Large intestine (tissue), 3 donors: ENCODE measurements around the gene TP53I3. TPM values are rescaled to one million over a fixed set of nuclear protein-coding genes. Genes with fewer than 3 reads are reported as not detected.
"Not testable (repeated sequence)": the region's sequence is repeated elsewhere in the genome, so short reads cannot be mapped to it uniquely, and the experiment has no call there.

Experiments
- DNase-seq, 2 donors: peaks; one replicate each; pipeline versions ENCODE4 v3.0.0 to v3.0.0-alpha.2; 2013
- H3K27ac ChIP-seq: one replicate; pipeline ENCODE4 v1.5.1; 2013; ENCODE audit warnings: low read length
- H3K27me3 ChIP-seq: 2 replicates; pipeline ENCODE4 v1.6.1; 2013; ENCODE audit warnings: low read length; ENCODE audit not compliant: control insufficient read depth, insufficient read depth
- H3K36me3 ChIP-seq: 2 replicates; pipeline ENCODE4 v1.6.1; 2013; ENCODE audit warnings: low read length; ENCODE audit not compliant: control insufficient read depth, insufficient read depth
- H3K4me1 ChIP-seq: one replicate; pipeline ENCODE4 v1.6.1; 2013; ENCODE audit warnings: low read length; ENCODE audit not compliant: control insufficient read depth, insufficient read depth
- H3K4me3 ChIP-seq: one replicate; pipeline ENCODE4 v1.5.1; 2013; ENCODE audit warnings: low read length
- H3K9me3 ChIP-seq: one replicate; pipeline ENCODE4 v1.6.1; 2013; ENCODE audit warnings: mild to moderate bottlenecking, low read depth, low read length, moderate library complexity; ENCODE audit not compliant: control insufficient read depth
- WGBS: methylation state at CpG from one replicate; pipeline ENCODE4 v1.1.5; 2013; ENCODE audit warnings: low lambda C conversion rate; ENCODE audit not compliant: insufficient coverage; 5-methylcytosine and 5-hydroxymethylcytosine counted together
- polyA plus RNA-seq: library from polyadenylated mRNA; unstranded; fragments of 120-200 nt; gene quantifications from one replicate; pipeline ENCODE4 v1.2.1, GENCODE V29; 2013

TP53I3 gene
- polyA plus RNA-seq, 1 donor, result 36.0 TPM

GRCh38 chr2:24046599-24046929 is 38.1 kb downstream of the TP53I3 start:
- no peaks in the 10 kb centered on the region for H3K36me3 ChIP-seq
- 0% methylated on average over 2 of the region's 2 CpGs for WGBS

DNA sequence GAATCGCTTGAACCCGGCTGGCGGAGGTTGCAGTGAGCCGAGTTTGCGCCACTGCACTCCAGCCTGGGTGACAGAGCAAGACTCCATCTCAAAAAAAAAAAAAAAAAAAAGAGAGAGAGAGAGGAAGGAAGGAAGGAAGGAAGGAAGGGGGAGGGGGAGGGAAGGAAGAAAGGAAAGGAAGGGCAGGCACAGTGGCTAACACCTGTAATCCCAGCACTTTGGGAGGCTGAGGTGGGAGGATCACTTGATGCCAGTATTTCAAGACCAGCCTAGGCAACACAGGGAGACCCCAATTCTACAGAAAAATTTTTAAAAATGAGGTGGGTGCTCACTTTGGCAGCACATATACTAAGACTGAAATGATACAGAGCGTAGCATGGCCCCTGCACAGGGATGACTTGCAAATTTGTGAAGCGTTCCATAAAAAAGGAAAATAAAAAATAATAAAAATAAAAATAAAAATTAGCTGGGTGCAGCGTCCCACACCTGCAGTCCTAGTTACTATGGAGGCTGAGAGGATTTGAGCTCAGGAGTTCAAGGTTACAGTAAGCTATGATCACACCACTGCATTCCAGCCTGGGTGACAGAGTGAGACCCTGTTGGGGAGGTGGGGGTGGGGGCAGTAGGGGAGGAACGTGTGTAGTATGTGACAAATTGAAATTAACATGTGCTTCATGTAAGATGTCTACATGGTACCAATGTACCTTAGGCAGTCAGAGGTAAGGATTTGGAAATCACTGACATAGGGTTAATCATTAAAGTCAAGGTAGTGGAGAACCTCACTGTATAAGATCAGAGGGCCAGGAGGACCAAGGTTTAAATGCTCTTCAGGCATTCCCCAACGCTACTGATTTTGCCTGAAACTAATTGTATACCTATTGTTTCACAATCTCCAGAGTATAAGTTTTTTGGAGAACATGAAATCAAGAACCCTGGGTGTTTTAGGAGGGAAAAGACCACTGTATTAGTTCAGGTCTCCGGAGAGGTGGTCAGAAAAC is 38.8 kb downstream of the TP53I3 start:
- DNase-seq, result peak in 1 of 2 donors; percentile 53
- no peak overlapping the region for H3K27ac ChIP-seq
- no peaks in the 10 kb centered on the region for H3K9me3 ChIP-seq
- H3K36me3 ChIP-seq, result no peaks in the 10 kb centered on the region
- peaks cover 21% of the 10 kb centered on the region for H3K27me3 ChIP-seq
- WGBS, result 100% methylated on average over 3 of the region's 11 CpGs
- H3K4me1 ChIP-seq, result peaks cover 8% of the 10 kb centered on the region
- H3K4me3 ChIP-seq, result no peak overlapping the region

More at GRCh38 chr2:24046599-24046929, 38.1 kb downstream of the TP53I3 start:
- peaks cover 8% of the 10 kb centered on the region for H3K4me1 ChIP-seq
- no peak overlapping the region for H3K27ac ChIP-seq
- DNase-seq, result no peak
- peak overlapping the region; percentile 70 for H3K4me3 ChIP-seq
- H3K27me3 ChIP-seq, result peaks cover 21% of the 10 kb centered on the region
- H3K9me3 ChIP-seq, result no peaks in the 10 kb centered on the region

- H3K36me3 ChIP-seq, result peaks cover 12% of the 10 kb centered on the region
- not testable (repeated sequence) for H3K4me1 ChIP-seq, H3K27me3 ChIP-seq, H3K9me3 ChIP-seq, DNase-seq, H3K4me3 ChIP-seq, H3K27ac ChIP-seq
- no CpG with 5 or more reads among the region's 6 CpGs for WGBS
These were observed 41.5 kb downstream of the TP53I3 start for GRCh38 chr2:24043133-24043532.

GRCh38 chr2:24040511-24040910 is 44.1 kb downstream of the TP53I3 start:
- Histone ChIP-seq H3K36me3 (peaks cover 25% of the 10 kb centered on the region), H3K27me3 (no peaks in the 10 kb centered on the region), H3K9me3 (no peaks in the 10 kb centered on the region), H3K4me3 (no peak overlapping the region), H3K27ac (no peak overlapping the region), H3K4me1 (no peaks in the 10 kb centered on the region)
- WGBS, result no CpG with 5 or more reads among the region's 4 CpGs
- no peak for DNase-seq

- Histone ChIP-seq H3K36me3 (peaks cover 25% of the 10 kb centered on the region), H3K9me3 (no peaks in the 10 kb centered on the region), H3K27ac (no peak overlapping the region), H3K27me3 (no peaks in the 10 kb centered on the region), H3K4me1 (no peaks in the 10 kb centered on the region), H3K4me3 (no peak overlapping the region)
- WGBS, result 100% methylated on average over 2 of the region's 9 CpGs
- DNase-seq, result no peak
These were observed 45.7 kb downstream of the TP53I3 start for GRCh38 chr2:24038786-24039499.

Other genes with a start within 250 kb of the TP53I3 start
- gene ATAD2B, start 157.7 kb downstream of the TP53I3 start, polyA plus RNA-seq, result 13.5 TPM
- gene UBXN2A, start 144.4 kb downstream of the TP53I3 start, polyA plus RNA-seq, result 11.7 TPM
- 0.58 TPM for gene MFSD2B, start 74.7 kb downstream of the TP53I3 start, polyA plus RNA-seq
- gene WDCP, start 37.4 kb downstream of the TP53I3 start, polyA plus RNA-seq, result 6.7 TPM
- 8.2 TPM for gene FKBP1B, start 35.1 kb downstream of the TP53I3 start, polyA plus RNA-seq
- 117 TPM for gene SF3B6, start 8.5 kb downstream of the TP53I3 start, polyA plus RNA-seq
- gene PFN4, start 38.5 kb upstream of the TP53I3 start, polyA plus RNA-seq, result 1.3 TPM
- gene FAM228B, start 38.6 kb upstream of the TP53I3 start, polyA plus RNA-seq, result 14.1 TPM
- gene FAM228A, start 90.2 kb upstream of the TP53I3 start, polyA plus RNA-seq, result 0.12 TPM